Measurements from ENCODE around the gene RPS21.

Gene RPS21

GRCh38 chr20:62386383-62387218 lies at the start of gene RPS21:
TSS of gene RPS21 (plus strand) at chr20:62387103. CDS start at chr20:62387339, 236 bp downstream.
- peak; percentile 95 for DNase-seq

- no peak for DNase-seq
Measured at GRCh38 chr20:62337558-62338293, 49.2 kb upstream of the RPS21 start.

GRCh38 chr20:62338294-62338620 lies 48.6 kb upstream of the RPS21 start:
- no peak for DNase-seq

- no peak for DNase-seq
Measured at GRCh38 chr20:62339647-62340062, 47.2 kb upstream of the RPS21 start.

GRCh38 chr20:62342910-62343309 lies 44.0 kb upstream of the RPS21 start:
- no peak for DNase-seq

GRCh38 chr20:62344092-62344491 lies 42.8 kb upstream of the RPS21 start:
- no peak for DNase-seq

- no peak for DNase-seq
Measured at GRCh38 chr20:62344782-62345181, 42.1 kb upstream of the RPS21 start.

- no peak for DNase-seq
Measured at GRCh38 chr20:62345681-62346370, 41.1 kb upstream of the RPS21 start.

- no peak for DNase-seq
Measured at GRCh38 chr20:62346398-62347150, 40.3 kb upstream of the RPS21 start.

- no peak for DNase-seq
Measured at GRCh38 chr20:62347151-62347404, 39.8 kb upstream of the RPS21 start.

- DNase-seq = no peak
Measured at GRCh38 chr20:62347445-62347844, 39.5 kb upstream of the RPS21 start.

- no peak for DNase-seq
Measured at GRCh38 chr20:62348604-62349003, 38.3 kb upstream of the RPS21 start.

- no peak for DNase-seq
Measured at GRCh38 chr20:62349556-62350097, 37.3 kb upstream of the RPS21 start.

GRCh38 chr20:62350098-62350628 lies 36.7 kb upstream of the RPS21 start:
- DNase-seq = no peak

GRCh38 chr20:62350629-62351422 lies 36.1 kb upstream of the RPS21 start:
- no peak for DNase-seq

- no peak for DNase-seq
Measured at GRCh38 chr20:62351469-62352401, 35.2 kb upstream of the RPS21 start.

- no peak for DNase-seq
Measured at GRCh38 chr20:62352402-62353288, 34.3 kb upstream of the RPS21 start.

- no peak for DNase-seq
Measured at GRCh38 chr20:62353289-62354030, 33.4 kb upstream of the RPS21 start.

Data from activated CD8-positive, alpha-beta memory T cell treated with anti-CD3 and anti-CD28 coated beads for 24 hours (primary cell).